ENCODE results near the gene FSHB. TPM values are rescaled to one million over a fixed set of nuclear protein-coding genes. Genes with fewer than 3 reads are reported as not detected.
"Not testable (repeated sequence)": the region's sequence is repeated elsewhere in the genome, so short reads cannot be mapped to it uniquely, and the experiment has no call there.

The FSHB gene
- total and polyA plus RNA-seq, 4 donors, result not detected

DNA sequence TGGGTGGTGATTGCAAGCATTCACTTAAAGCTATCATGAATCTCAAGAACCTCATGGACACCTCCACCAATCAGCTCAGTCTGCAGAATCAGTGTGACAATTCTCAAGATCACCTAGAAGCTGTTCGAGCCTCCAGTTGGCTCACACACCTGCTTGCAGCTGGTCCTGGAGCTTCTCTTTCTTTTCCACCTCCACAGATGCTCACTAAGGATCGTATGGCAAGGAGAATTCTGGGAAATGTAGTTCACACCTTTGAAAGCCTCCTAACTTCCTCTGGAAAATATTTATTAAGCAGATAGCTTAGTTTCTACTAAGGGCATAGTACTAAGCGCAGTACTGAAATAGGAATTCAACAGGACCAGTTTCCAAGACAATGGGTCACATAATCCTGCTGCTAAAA is 26.2 kb downstream of the FSHB start:
- Histone ChIP-seq H3K4me3 (ENCODE audit: low read length in 2 of 2) (no peak overlapping the region), H3K27ac (ENCODE audit: low read depth in 1 of 2, low read length in 2 of 2) (no peak overlapping the region), H3K36me3 (ENCODE audit: control insufficient read depth in 1 of 2, insufficient read depth in 2 of 2, low read length in 1 of 2) (no peaks in the 10 kb centered on the region), H3K27me3 (ENCODE audit: control insufficient read depth in 1 of 2, insufficient read depth in 2 of 2, low read length in 1 of 2) (no peaks in the 10 kb centered on the region), H3K9me3 (ENCODE audit: control insufficient read depth, low read length) (peaks cover 1% of the 10 kb centered on the region), H3K4me1 (ENCODE audit: control insufficient read depth in 1 of 2, insufficient read depth in 2 of 2, low read length in 2 of 2) (no peaks in the 10 kb centered on the region)
- intact Hi-C loops (cut with DNase I), result no loop called here
- DNase-seq (no peak), ATAC-seq (ENCODE audit: low FRiP score) (no peak)
- 61 to 72% methylated on average over 3 of the region's 3 CpGs for WGBS, 2 donors

GRCh38 chr11:30258679-30259078 is 27.9 kb downstream of the FSHB start:
- ATAC-seq (ENCODE audit: low FRiP score), result no peak
- Histone ChIP-seq H3K4me1 (ENCODE audit: control insufficient read depth in 1 of 2, insufficient read depth in 2 of 2, low read length in 2 of 2) (no peaks in the 10 kb centered on the region), H3K4me3 (ENCODE audit: low read length in 2 of 2) (no peak overlapping the region), H3K27me3 (ENCODE audit: control insufficient read depth in 1 of 2, insufficient read depth in 2 of 2, low read length in 1 of 2) (no peaks in the 10 kb centered on the region), H3K36me3 (ENCODE audit: control insufficient read depth in 1 of 2, insufficient read depth in 2 of 2, low read length in 1 of 2) (no peaks in the 10 kb centered on the region), H3K27ac (ENCODE audit: low read depth in 1 of 2, low read length in 2 of 2) (no peak overlapping the region), H3K9me3 (ENCODE audit: control insufficient read depth, low read length) (peaks cover 1% of the 10 kb centered on the region)
- WGBS, 2 donors, result 37 to 48% methylated on average over 1 of the region's 1 CpG
- no peak for DNase-seq
- intact Hi-C loops (cut with DNase I), result no loop called here

GRCh38 chr11:30260813-30261212 is 30.0 kb downstream of the FSHB start:
- no peak for DNase-seq
- intact Hi-C loops (cut with DNase I), result no loop called here
- no peaks in the 10 kb centered on the region for H3K4me1 ChIP-seq (ENCODE audit: control insufficient read depth in 1 of 2, insufficient read depth in 2 of 2, low read length in 2 of 2)
- no peak for ATAC-seq (ENCODE audit: low FRiP score)
- H3K27ac ChIP-seq (ENCODE audit: low read depth in 1 of 2, low read length in 2 of 2), result no peak overlapping the region
- H3K9me3 ChIP-seq (ENCODE audit: control insufficient read depth, low read length), result peaks cover 1% of the 10 kb centered on the region
- H3K36me3 ChIP-seq (ENCODE audit: control insufficient read depth in 1 of 2, insufficient read depth in 2 of 2, low read length in 1 of 2), result no peaks in the 10 kb centered on the region
- 68 to 88% methylated on average over 1 of the region's 1 CpG for WGBS, 2 donors
- H3K27me3 ChIP-seq (ENCODE audit: control insufficient read depth in 1 of 2, insufficient read depth in 2 of 2, low read length in 1 of 2), result no peaks in the 10 kb centered on the region
- H3K4me3 ChIP-seq (ENCODE audit: low read length in 2 of 2), result no peak overlapping the region

- intact Hi-C loops (cut with DNase I), result no loop called here
Measured at GRCh38 chr11:30261821-30262220, 31.0 kb downstream of the FSHB start.

DNA sequence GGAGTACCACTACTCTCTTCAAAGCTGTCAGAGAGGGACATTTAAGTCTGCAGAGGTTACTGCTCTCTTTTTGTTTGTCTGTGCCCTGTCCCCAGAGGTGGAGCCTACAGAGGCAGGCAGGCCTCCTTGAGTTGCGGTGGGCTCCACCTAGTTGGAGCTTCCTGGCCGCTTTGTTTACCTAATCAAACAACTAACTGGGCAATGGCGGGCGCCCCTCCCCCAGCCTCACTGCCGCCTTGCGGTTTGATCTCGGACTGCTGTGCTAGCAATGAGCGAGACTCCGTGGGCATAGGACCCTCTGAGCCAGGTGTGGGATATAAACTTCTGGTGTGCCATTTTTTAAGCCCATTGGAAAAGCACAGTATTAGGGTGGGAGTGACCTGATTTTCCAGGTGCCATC is 37.8 kb downstream of the FSHB start:
- H3K4me1 ChIP-seq (ENCODE audit: control insufficient read depth in 1 of 2, insufficient read depth in 2 of 2, low read length in 2 of 2); DNase-seq; intact Hi-C loops (cut with DNase I); H3K27me3 ChIP-seq (ENCODE audit: control insufficient read depth in 1 of 2, insufficient read depth in 2 of 2, low read length in 1 of 2); H3K9me3 ChIP-seq (ENCODE audit: control insufficient read depth, low read length); H3K4me3 ChIP-seq (ENCODE audit: low read length in 2 of 2); H3K27ac ChIP-seq (ENCODE audit: low read depth in 1 of 2, low read length in 2 of 2); ATAC-seq (ENCODE audit: low FRiP score); H3K36me3 ChIP-seq (ENCODE audit: control insufficient read depth in 1 of 2, insufficient read depth in 2 of 2, low read length in 1 of 2): not testable (repeated sequence)
- 84 to 92% methylated on average over 7 to 9 of the region's 9 CpGs for WGBS, 2 donors

More at GRCh38 chr11:30261821-30262220, 31.0 kb downstream of the FSHB start:
- no peak overlapping the region for H3K4me3 ChIP-seq (ENCODE audit: low read length in 2 of 2)
- H3K36me3 ChIP-seq (ENCODE audit: control insufficient read depth in 1 of 2, insufficient read depth in 2 of 2, low read length in 1 of 2), result no peaks in the 10 kb centered on the region
- peaks cover 1% of the 10 kb centered on the region for H3K9me3 ChIP-seq (ENCODE audit: control insufficient read depth, low read length)
- DNase-seq, result no peak
- ATAC-seq (ENCODE audit: low FRiP score), result no peak
- no peaks in the 10 kb centered on the region for H3K4me1 ChIP-seq (ENCODE audit: control insufficient read depth in 1 of 2, insufficient read depth in 2 of 2, low read length in 2 of 2)
- no peak overlapping the region for H3K27ac ChIP-seq (ENCODE audit: low read depth in 1 of 2, low read length in 2 of 2)
- WGBS, 2 donors, result 36 to 44% methylated on average over 1 of the region's 1 CpG
- no peaks in the 10 kb centered on the region for H3K27me3 ChIP-seq (ENCODE audit: control insufficient read depth in 1 of 2, insufficient read depth in 2 of 2, low read length in 1 of 2)

GRCh38 chr11:30270671-30271070 is 39.9 kb downstream of the FSHB start:
- no peaks in the 10 kb centered on the region for H3K36me3 ChIP-seq (ENCODE audit: control insufficient read depth in 1 of 2, insufficient read depth in 2 of 2, low read length in 1 of 2)
- H3K4me1 ChIP-seq (ENCODE audit: control insufficient read depth in 1 of 2, insufficient read depth in 2 of 2, low read length in 2 of 2), result no peaks in the 10 kb centered on the region
- no peaks in the 10 kb centered on the region for H3K27me3 ChIP-seq (ENCODE audit: control insufficient read depth in 1 of 2, insufficient read depth in 2 of 2, low read length in 1 of 2)
- no peaks in the 10 kb centered on the region for H3K9me3 ChIP-seq (ENCODE audit: control insufficient read depth, low read length)
- no peak overlapping the region for H3K4me3 ChIP-seq (ENCODE audit: low read length in 2 of 2)
- ATAC-seq (ENCODE audit: low FRiP score) (no peak), DNase-seq (no peak)
- H3K27ac ChIP-seq (ENCODE audit: low read depth in 1 of 2, low read length in 2 of 2), result no peak overlapping the region
- intact Hi-C loops (cut with DNase I), result no loop called here

DNA sequence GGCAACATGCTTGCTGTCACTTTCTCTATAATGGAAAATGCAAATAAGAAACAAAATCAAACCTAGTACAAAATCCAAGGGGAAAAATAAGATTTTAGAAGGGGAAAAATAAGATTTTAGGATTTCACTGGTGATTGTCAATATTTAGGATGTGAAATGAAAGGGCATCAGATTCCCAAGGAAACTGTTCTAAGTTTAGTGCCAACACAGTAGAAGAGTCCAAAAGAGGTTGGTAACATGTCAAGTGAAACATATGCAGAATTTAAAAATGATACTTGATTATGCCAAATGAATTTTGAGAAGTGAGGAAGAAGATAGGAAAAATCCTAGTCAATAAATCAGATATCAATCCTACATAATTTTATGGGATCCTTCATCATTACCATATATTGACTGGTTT is 46.4 kb downstream of the FSHB start:
- intact Hi-C loops (cut with DNase I), result no loop called here
- Histone ChIP-seq H3K4me1 (ENCODE audit: control insufficient read depth in 1 of 2, insufficient read depth in 2 of 2, low read length in 2 of 2) (no peaks in the 10 kb centered on the region), H3K27me3 (ENCODE audit: control insufficient read depth in 1 of 2, insufficient read depth in 2 of 2, low read length in 1 of 2) (no peaks in the 10 kb centered on the region), H3K36me3 (ENCODE audit: control insufficient read depth in 1 of 2, insufficient read depth in 2 of 2, low read length in 1 of 2) (no peaks in the 10 kb centered on the region), H3K9me3 (ENCODE audit: control insufficient read depth, low read length) (peaks cover 2% of the 10 kb centered on the region), H3K27ac (ENCODE audit: low read depth in 1 of 2, low read length in 2 of 2) (no peak overlapping the region), H3K4me3 (ENCODE audit: low read length in 2 of 2) (no peak overlapping the region)
- DNase-seq (no peak), ATAC-seq (ENCODE audit: low FRiP score) (no peak)

DNA sequence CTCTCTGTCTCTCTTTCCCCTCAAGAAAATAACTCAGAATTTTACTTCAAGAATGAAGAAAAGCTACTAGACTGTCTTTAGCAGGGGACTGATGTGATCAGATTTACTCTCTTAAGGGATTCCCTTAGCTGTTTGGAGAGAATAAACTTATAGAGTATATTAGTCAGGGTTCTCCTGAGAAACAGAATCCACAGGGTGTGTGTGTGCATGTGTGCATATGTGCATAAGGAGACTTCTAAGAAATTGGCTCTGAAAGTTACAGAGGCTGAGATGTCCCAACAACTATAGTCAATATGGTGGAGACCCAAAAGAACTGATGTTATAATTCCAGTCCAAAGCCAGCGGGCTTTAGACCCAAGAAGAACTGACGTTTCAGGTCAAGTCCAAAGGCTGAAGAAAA is 49.0 kb downstream of the FSHB start:
- no peak for DNase-seq
- no peak overlapping the region for H3K27ac ChIP-seq (ENCODE audit: low read depth in 1 of 2, low read length in 2 of 2)
- WGBS, 2 donors, result 77 to 85% methylated on average over 2 of the region's 2 CpGs
- ATAC-seq (ENCODE audit: low FRiP score), result no peak
- no peaks in the 10 kb centered on the region for H3K27me3 ChIP-seq (ENCODE audit: control insufficient read depth in 1 of 2, insufficient read depth in 2 of 2, low read length in 1 of 2)
- H3K9me3 ChIP-seq (ENCODE audit: control insufficient read depth, low read length), result peaks cover 2% of the 10 kb centered on the region
- H3K36me3 ChIP-seq (ENCODE audit: control insufficient read depth in 1 of 2, insufficient read depth in 2 of 2, low read length in 1 of 2), result no peaks in the 10 kb centered on the region
- no peak overlapping the region for H3K4me3 ChIP-seq (ENCODE audit: low read length in 2 of 2)
- intact Hi-C loops (cut with DNase I), result no loop called here
- no peaks in the 10 kb centered on the region for H3K4me1 ChIP-seq (ENCODE audit: control insufficient read depth in 1 of 2, insufficient read depth in 2 of 2, low read length in 2 of 2)

GRCh38 chr11:30281476-30282288 is 50.9 kb downstream of the FSHB start:
- H3K4me1 ChIP-seq (ENCODE audit: control insufficient read depth in 1 of 2, insufficient read depth in 2 of 2, low read length in 2 of 2), result no peaks in the 10 kb centered on the region
- no peaks in the 10 kb centered on the region for H3K36me3 ChIP-seq (ENCODE audit: control insufficient read depth in 1 of 2, insufficient read depth in 2 of 2, low read length in 1 of 2)
- no peaks in the 10 kb centered on the region for H3K27me3 ChIP-seq (ENCODE audit: control insufficient read depth in 1 of 2, insufficient read depth in 2 of 2, low read length in 1 of 2)
- intact Hi-C loops (cut with DNase I), result no loop called here
- ATAC-seq (ENCODE audit: low FRiP score), result no peak
- no peak overlapping the region for H3K4me3 ChIP-seq (ENCODE audit: low read length in 2 of 2)
- no peak for DNase-seq
- no peak overlapping the region for H3K27ac ChIP-seq (ENCODE audit: low read depth in 1 of 2, low read length in 2 of 2)
- H3K9me3 ChIP-seq (ENCODE audit: control insufficient read depth, low read length), result peaks cover 2% of the 10 kb centered on the region
- 64 to 69% methylated on average over 7 of the region's 7 CpGs for WGBS, 2 donors

All from aorta (tissue), 5 donors.